ENCODE measurements around the gene CHEK1. TPM values are rescaled to one million over a fixed set of nuclear protein-coding genes. Genes with fewer than 3 reads are reported as not detected.

Gene CHEK1
- total RNA-seq, 1 donor from 2014 or later, result 57.0 TPM

DNA sequence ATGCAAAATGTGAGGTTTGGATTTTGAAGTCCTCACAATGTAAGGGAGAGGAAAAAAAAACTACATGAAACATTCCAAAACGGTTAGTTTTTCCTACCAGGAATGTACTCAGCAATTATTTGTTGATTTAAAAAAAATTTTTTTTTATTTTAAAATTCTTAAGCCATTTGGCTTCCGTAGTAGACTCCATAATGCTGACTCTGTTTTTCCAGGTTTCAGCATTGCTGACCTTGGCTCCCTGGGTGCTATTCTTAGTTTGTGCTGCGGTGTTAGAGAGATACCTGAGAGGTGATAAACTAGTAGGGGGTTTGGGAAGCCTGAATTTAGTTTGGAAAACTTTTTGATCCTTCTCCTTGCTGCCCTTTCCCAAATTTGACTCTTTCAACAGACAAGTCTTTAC, 21.8 kb upstream of the CHEK1 start:
- H3K4me3 Mint-ChIP-seq (ENCODE audit: unreplicated experiment), result no peak overlapping the region
- no peak overlapping the region for H3K27ac Mint-ChIP-seq (ENCODE audit: unreplicated experiment)
- H3K9me3 Mint-ChIP-seq (ENCODE audit: unreplicated experiment), result no peaks in the 10 kb centered on the region
- DNase-seq (ENCODE audit: low spot score), result no peak
- no peaks in the 10 kb centered on the region for H3K4me1 Mint-ChIP-seq (ENCODE audit: unreplicated experiment)
- peaks cover 35% of the 10 kb centered on the region for H3K36me3 Mint-ChIP-seq (ENCODE audit: low read depth, unreplicated experiment)
- TF ChIP-seq, protein P1, sequence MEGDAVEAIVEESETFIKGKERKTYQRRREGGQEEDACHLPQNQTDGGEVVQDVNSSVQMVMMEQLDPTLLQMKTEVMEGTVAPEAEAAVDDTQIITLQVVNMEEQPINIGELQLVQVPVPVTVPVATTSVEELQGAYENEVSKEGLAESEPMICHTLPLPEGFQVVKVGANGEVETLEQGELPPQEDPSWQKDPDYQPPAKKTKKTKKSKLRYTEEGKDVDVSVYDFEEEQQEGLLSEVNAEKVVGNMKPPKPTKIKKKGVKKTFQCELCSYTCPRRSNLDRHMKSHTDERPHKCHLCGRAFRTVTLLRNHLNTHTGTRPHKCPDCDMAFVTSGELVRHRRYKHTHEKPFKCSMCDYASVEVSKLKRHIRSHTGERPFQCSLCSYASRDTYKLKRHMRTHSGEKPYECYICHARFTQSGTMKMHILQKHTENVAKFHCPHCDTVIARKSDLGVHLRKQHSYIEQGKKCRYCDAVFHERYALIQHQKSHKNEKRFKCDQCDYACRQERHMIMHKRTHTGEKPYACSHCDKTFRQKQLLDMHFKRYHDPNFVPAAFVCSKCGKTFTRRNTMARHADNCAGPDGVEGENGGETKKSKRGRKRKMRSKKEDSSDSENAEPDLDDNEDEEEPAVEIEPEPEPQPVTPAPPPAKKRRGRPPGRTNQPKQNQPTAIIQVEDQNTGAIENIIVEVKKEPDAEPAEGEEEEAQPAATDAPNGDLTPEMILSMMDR (IDR thresholded peaks at IDR 0.05; ENCODE audit: unreplicated experiment), result no peak
- H3K27me3 Mint-ChIP-seq (ENCODE audit: unreplicated experiment), result peaks cover 1% of the 10 kb centered on the region

DNA sequence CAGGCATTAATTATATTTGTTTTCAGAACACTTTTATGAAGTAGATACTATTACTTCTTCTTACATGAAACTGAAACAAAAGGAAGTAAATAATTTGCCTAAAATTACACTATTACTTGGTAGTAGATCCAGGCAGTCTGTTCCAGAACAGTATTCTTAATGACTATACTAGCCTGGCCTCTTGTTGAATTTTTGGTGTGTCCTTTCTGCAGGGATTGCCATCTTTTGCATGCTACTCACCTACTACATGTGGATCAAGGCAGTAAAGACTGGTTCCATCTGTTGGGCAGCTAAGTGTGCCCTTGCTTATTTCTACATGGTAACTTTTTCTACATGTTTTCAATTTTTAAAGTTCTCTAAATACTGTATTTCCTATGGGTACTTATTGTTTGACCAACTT, 19.5 kb upstream of the CHEK1 start:
- no peaks in the 10 kb centered on the region for H3K9me3 Mint-ChIP-seq (ENCODE audit: unreplicated experiment)
- H3K4me1 Mint-ChIP-seq (ENCODE audit: unreplicated experiment), result no peaks in the 10 kb centered on the region
- DNase-seq (ENCODE audit: low spot score), result no peak
- no peaks in the 10 kb centered on the region for H3K27me3 Mint-ChIP-seq (ENCODE audit: unreplicated experiment)
- peaks cover 44% of the 10 kb centered on the region for H3K36me3 Mint-ChIP-seq (ENCODE audit: low read depth, unreplicated experiment)
- no peak overlapping the region for H3K4me3 Mint-ChIP-seq (ENCODE audit: unreplicated experiment)
- H3K27ac Mint-ChIP-seq (ENCODE audit: unreplicated experiment), result no peak overlapping the region
- TF ChIP-seq, protein P1 (IDR thresholded peaks at IDR 0.05; ENCODE audit: unreplicated experiment), result no peak

DNA sequence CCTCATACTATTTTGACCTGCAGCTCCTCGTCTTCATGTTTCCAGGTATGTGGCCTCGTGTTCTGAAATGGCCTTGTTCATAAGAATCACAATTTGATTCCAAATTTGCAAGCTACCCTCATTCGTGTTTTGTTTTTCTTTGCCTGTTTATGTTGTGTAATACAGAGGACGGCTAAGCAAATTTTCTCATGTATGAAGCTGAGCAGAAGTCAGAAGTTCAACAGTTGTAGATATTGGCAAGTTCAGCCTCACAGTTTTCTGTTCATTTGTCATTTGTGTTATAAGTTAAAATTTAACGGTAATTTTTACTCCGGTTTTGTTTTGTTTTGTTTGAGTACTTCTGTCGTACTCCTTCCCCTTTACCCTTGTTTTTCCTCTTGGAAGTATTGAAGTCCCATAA, 15.4 kb upstream of the CHEK1 start:
- H3K27me3 Mint-ChIP-seq (ENCODE audit: unreplicated experiment), result no peaks in the 10 kb centered on the region
- H3K36me3 Mint-ChIP-seq (ENCODE audit: low read depth, unreplicated experiment), result peaks cover 45% of the 10 kb centered on the region
- peak overlapping the region; percentile 56 for H3K4me3 Mint-ChIP-seq (ENCODE audit: unreplicated experiment)
- no peaks in the 10 kb centered on the region for H3K9me3 Mint-ChIP-seq (ENCODE audit: unreplicated experiment)
- TF ChIP-seq, protein P1 (IDR thresholded peaks at IDR 0.05; ENCODE audit: unreplicated experiment), result no peak
- H3K4me1 Mint-ChIP-seq (ENCODE audit: unreplicated experiment), result no peaks in the 10 kb centered on the region
- no peak overlapping the region for H3K27ac Mint-ChIP-seq (ENCODE audit: unreplicated experiment)
- DNase-seq (ENCODE audit: low spot score), result no peak

DNA sequence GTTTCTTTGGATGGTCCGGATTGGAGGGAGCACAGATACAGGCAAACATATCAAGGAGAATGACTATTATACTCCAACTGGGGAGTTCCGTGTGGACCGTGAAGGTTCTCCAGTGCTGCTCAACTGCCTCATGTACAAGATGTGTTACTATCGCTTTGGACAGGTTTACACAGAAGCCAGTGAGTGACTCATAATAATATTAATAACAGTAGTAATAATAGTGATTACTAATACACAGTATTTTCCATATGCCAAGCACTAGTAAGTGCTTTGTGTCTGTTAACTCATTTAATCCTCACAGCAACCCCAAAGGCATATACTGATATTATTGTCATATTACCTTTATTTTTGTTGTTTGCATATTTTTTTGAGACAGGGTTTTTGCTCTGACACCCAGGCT, 6.6 kb upstream of the CHEK1 start:
- TF ChIP-seq, protein P1 (IDR thresholded peaks at IDR 0.05; ENCODE audit: unreplicated experiment), result no peak
- H3K4me1 Mint-ChIP-seq (ENCODE audit: unreplicated experiment), result peaks cover 4% of the 10 kb centered on the region
- no peaks in the 10 kb centered on the region for H3K9me3 Mint-ChIP-seq (ENCODE audit: unreplicated experiment)
- DNase-seq (ENCODE audit: low spot score), result no peak
- no peaks in the 10 kb centered on the region for H3K27me3 Mint-ChIP-seq (ENCODE audit: unreplicated experiment)
- no peak overlapping the region for H3K27ac Mint-ChIP-seq (ENCODE audit: unreplicated experiment)
- no peak overlapping the region for H3K4me3 Mint-ChIP-seq (ENCODE audit: unreplicated experiment)
- H3K36me3 Mint-ChIP-seq (ENCODE audit: low read depth, unreplicated experiment), result peaks cover 22% of the 10 kb centered on the region

DNA sequence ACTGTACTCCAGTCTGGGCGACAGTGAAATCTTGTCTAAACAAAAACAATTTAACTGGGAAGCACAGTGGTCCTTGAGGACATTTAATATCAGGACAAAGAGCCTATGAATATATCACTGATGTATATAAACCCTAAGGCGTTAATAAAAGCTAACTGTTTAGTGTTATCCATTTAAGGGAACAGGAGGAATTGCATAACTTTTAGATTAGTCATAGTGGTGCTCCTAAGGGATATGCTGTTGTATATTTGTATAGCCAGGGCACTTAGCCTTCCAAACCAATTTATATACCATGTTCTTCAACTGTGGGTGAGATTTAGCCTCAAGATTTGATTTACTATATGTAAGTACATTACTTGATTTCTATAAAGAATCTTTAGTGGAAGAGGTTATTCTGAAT, 3.0 kb upstream of the CHEK1 start:
- no peaks in the 10 kb centered on the region for H3K9me3 Mint-ChIP-seq (ENCODE audit: unreplicated experiment)
- peaks cover 19% of the 10 kb centered on the region for H3K4me1 Mint-ChIP-seq (ENCODE audit: unreplicated experiment)
- no peak for DNase-seq (ENCODE audit: low spot score)
- no peak overlapping the region for H3K4me3 Mint-ChIP-seq (ENCODE audit: unreplicated experiment)
- H3K36me3 Mint-ChIP-seq (ENCODE audit: low read depth, unreplicated experiment), result peaks cover 11% of the 10 kb centered on the region
- H3K27me3 Mint-ChIP-seq (ENCODE audit: unreplicated experiment), result no peaks in the 10 kb centered on the region
- TF ChIP-seq, protein P1 (IDR thresholded peaks at IDR 0.05; ENCODE audit: unreplicated experiment), result no peak
- no peak overlapping the region for H3K27ac Mint-ChIP-seq (ENCODE audit: unreplicated experiment)
